HepG2 (cell line): ENCODE data around the gene ARPC1B. TPM values are rescaled to one million over a fixed set of nuclear protein-coding genes. Genes with fewer than 3 reads are reported as not detected.
A peak's percentile ranks its signal among the peaks of the same experiment; 100 is the strongest.

Experiments used
- FUBP1 ChIP-seq: sonication (generic); formaldehyde crosslinking; IDR thresholded peaks from 2 replicates; pipeline ENCODE4 v1.5.1; 2020; ENCODE audit warnings: missing genetic modification reagents, mild to moderate bottlenecking, borderline replicate concordance
- GZF1 ChIP-seq: sonication (generic); formaldehyde crosslinking; IDR thresholded peaks from 2 replicates; pipeline ENCODE4 v1.5.1; 2020; ENCODE audit warnings: mild to moderate bottlenecking, missing genetic modification reagents
- KDM2A ChIP-seq: sonication (generic); formaldehyde crosslinking; IDR thresholded peaks from 2 replicates; pipeline ENCODE4 v1.4.0; 2020; ENCODE audit warnings: low read depth, missing genetic modification reagents, borderline replicate concordance
- MBNL3 ChIP-seq: fragments of 250-450 bp; sonication (Bioruptor Pico); conservative IDR thresholded peaks from 2 replicates; pipeline ENCODE4 v1.8.0; 2022; ENCODE audit warnings: mild to moderate bottlenecking, inconsistent platforms
- MXI1 ChIP-seq: IDR thresholded peaks from 3 replicates; pipeline ENCODE4 v1.6.1; 2012; ENCODE audit warnings: low read depth, low read length, inconsistent platforms, borderline replicate concordance
- PCBP1 ChIP-seq: fragments of 200-400 bp; formaldehyde crosslinking; IDR thresholded peaks from 2 replicates; pipeline ENCODE4 v1.6.1; 2017; ENCODE audit warnings: mild to moderate bottlenecking, low read depth, low read length, borderline replicate concordance
- RARA ChIP-seq: IDR thresholded peaks from 2 replicates; pipeline ENCODE4 v1.6.1; 2016; ENCODE audit warnings: missing genetic modification reagents, missing compliant biosample characterization
- RFX5 ChIP-seq: IDR thresholded peaks from 2 replicates; pipeline ENCODE4 v1.6.1; 2011; ENCODE audit warnings: low read depth, low read length, improper control_type of control experiment
- SUZ12 ChIP-seq: fragments of 150-350 bp; IDR thresholded peaks from 2 replicates; pipeline ENCODE4 v1.6.1; 2014; ENCODE audit warnings: low read depth, low read length
- TCF7L2 ChIP-seq: IDR thresholded peaks from 2 replicates; pipeline ENCODE4 v1.6.1; 2011; ENCODE audit warnings: mild to moderate bottlenecking, low read depth, low read length, moderate library complexity
- TSC22D2 ChIP-seq: sonication (generic); formaldehyde crosslinking; IDR thresholded peaks from 2 replicates; pipeline ENCODE4 v1.5.1; 2020; ENCODE audit warnings: missing genetic modification reagents, mild to moderate bottlenecking, borderline replicate concordance
- ZFP1 ChIP-seq: IDR thresholded peaks from 2 replicates; pipeline ENCODE4 v1.6.1; 2016
- ZNF230 ChIP-seq: sonication (generic); formaldehyde crosslinking; IDR thresholded peaks from 2 replicates; pipeline ENCODE4 v1.4.0; 2020; ENCODE audit warnings: mild to moderate bottlenecking, missing genetic modification reagents
- ZNF569 ChIP-seq: sonication (generic); formaldehyde crosslinking; IDR thresholded peaks from 2 replicates; pipeline ENCODE4 v1.5.0; 2020; ENCODE audit warnings: mild to moderate bottlenecking, missing genetic modification reagents, moderate library complexity, borderline replicate concordance
- ZNF619 ChIP-seq: sonication (generic); formaldehyde crosslinking; IDR thresholded peaks from 2 replicates; pipeline ENCODE4 v1.4.0; 2020; ENCODE audit warnings: mild to moderate bottlenecking, missing genetic modification reagents
- ZNF746 ChIP-seq: sonication (generic); formaldehyde crosslinking; IDR thresholded peaks from 2 replicates; pipeline ENCODE4 v1.8.0; 2022; ENCODE audit warnings: mild to moderate bottlenecking, missing genetic modification reagents
- ZSCAN12 ChIP-seq: sonication (generic); formaldehyde crosslinking; IDR thresholded peaks from 2 replicates; pipeline ENCODE4 v1.9.0; 2021; ENCODE audit warnings: mild to moderate bottlenecking, missing genetic modification reagents
- polyA plus RNA-seq, 8 experiments: library from polyadenylated mRNA; depleted of rRNA in 3 of 8; stranded (reverse) in 7 of 8; unstranded in 1 of 8; fragments of >200 nt; fragmentation: Illumina TruSeq in 4 of 8; extraction: Trizol in 4 of 8; gene quantifications; 2 replicates each; pipeline versions ENCODE4 v1.2.1 to v1.2.3, GENCODE V29; 2011 to 2016; ENCODE audit warnings: low read depth in 4 of 8, missing spikeins in 1 of 8, mixed read lengths in 1 of 8; ENCODE audit not compliant: insufficient read depth in 1 of 8
- total RNA-seq, 5 experiments: library from RNA; depleted of rRNA; stranded (reverse); fragments of >200 nt; fragmentation: Illumina TruSeq; extraction: Trizol; gene quantifications; 2 replicates each; pipeline ENCODE4 v1.2.3, GENCODE V29; 2016; ENCODE audit warnings: low read depth in 1 of 5
- TF ChIP-seq, protein P1 (sequence below): sonication (generic); formaldehyde crosslinking; IDR thresholded peaks from 2 replicates; pipeline ENCODE4 v1.4.0; 2020; ENCODE audit warnings: missing genetic modification reagents, borderline replicate concordance
- TF ChIP-seq, protein P2 (sequence below): sonication (generic); formaldehyde crosslinking; IDR thresholded peaks from 2 replicates; pipeline ENCODE4 v1.8.0; 2023; ENCODE audit warnings: mild to moderate bottlenecking, missing genetic modification reagents

Gene ARPC1B
- total and polyA plus RNA-seq, 2 of the 13 experiments (the other 11 are each of a cell fraction or from before 2014, with no cell fraction given): 72.9 to 89.1 TPM

DNA sequence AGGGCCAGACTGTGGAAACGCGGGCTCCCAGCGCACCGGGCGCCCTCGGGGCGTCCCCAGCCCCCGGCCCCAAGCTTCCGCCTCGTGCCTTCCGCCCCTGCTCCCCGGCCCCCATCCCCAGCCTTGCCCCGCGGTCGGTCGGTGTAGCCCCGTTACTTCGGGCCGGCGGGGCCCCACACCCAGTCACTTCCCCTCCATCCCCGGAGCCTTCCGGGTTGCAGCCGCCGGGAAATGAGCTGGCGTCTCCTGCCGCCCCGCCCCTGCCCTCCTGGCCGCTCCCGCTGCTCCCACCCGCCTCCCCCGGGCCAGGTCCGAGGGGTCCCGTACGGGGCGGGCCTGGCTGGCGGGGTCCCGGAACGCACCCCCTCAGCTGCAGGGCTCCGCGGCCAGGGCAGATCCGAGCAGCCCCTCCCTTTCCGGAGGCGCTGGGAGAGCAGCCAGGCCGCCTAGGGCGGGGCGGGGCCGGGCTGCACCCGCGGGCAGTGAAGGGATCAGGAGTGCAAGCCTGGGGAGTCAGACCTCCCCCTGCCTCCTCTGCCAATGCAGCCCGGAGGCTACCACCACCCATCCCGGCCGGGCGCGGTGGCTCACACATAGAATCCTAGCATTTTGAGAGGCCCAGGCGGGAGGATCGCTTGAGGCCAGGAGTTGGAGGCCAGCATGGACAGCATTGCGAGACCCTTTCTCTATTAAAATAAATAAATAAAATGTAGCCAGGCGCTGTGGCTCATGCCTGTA is 709 bp downstream of the ARPC1B start (continued):
- TF ChIP-seq, protein P1, sequence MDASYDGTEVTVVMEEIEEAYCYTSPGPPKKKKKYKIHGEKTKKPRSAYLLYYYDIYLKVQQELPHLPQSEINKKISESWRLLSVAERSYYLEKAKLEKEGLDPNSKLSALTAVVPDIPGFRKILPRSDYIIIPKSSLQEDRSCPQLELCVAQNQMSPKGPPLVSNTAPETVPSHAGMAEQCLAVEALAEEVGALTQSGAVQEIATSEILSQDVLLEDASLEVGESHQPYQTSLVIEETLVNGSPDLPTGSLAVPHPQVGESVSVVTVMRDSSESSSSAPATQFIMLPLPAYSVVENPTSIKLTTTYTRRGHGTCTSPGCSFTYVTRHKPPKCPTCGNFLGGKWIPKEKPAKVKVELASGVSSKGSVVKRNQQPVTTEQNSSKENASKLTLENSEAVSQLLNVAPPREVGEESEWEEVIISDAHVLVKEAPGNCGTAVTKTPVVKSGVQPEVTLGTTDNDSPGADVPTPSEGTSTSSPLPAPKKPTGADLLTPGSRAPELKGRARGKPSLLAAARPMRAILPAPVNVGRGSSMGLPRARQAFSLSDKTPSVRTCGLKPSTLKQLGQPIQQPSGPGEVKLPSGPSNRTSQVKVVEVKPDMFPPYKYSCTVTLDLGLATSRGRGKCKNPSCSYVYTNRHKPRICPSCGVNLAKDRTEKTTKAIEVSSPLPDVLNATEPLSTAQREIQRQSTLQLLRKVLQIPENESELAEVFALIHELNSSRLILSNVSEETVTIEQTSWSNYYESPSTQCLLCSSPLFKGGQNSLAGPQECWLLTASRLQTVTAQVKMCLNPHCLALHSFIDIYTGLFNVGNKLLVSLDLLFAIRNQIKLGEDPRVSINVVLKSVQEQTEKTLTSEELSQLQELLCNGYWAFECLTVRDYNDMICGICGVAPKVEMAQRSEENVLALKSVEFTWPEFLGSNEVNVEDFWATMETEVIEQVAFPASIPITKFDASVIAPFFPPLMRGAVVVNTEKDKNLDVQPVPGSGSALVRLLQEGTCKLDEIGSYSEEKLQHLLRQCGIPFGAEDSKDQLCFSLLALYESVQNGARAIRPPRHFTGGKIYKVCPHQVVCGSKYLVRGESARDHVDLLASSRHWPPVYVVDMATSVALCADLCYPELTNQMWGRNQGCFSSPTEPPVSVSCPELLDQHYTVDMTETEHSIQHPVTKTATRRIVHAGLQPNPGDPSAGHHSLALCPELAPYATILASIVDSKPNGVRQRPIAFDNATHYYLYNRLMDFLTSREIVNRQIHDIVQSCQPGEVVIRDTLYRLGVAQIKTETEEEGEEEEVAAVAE (CRISPR knock-in tag): no peak
- TF ChIP-seq ZNF746 (CRISPR knock-in tag): no peak
- TF ChIP-seq FUBP1: no peak
- TF ChIP-seq ZNF569 (CRISPR knock-in tag): no peak
- TF ChIP-seq RARA (CRISPR knock-in tag): peak; percentile 35; the same call in 1 of the 2 replicates
- no peak for TF ChIP-seq ZNF619 (CRISPR knock-in tag)
- no peak for TF ChIP-seq ZFP1 (CRISPR knock-in tag)
- no peak for TF ChIP-seq GZF1 (CRISPR knock-in tag)
- no peak for TF ChIP-seq MBNL3 (CRISPR knock-in tag)
- no peak for TF ChIP-seq SUZ12
- 0 out of 2 replicates have a peak, but pooled peaks have one; percentile 46 for TF ChIP-seq KDM2A (CRISPR knock-in tag)
- no peak for TF ChIP-seq ZNF230
- 0 out of 2 replicates have a peak, but pooled peaks have one; percentile 13 for TF ChIP-seq RFX5
- TF ChIP-seq ZSCAN12 (CRISPR knock-in tag): no peak
- no peak for TF ChIP-seq TCF7L2
- no peak for TF ChIP-seq TSC22D2 (CRISPR knock-in tag)
- no peak for TF ChIP-seq PCBP1
- peak; percentile 47; the same call in 1 of the 3 replicates for TF ChIP-seq MXI1
- TF ChIP-seq, protein P2, sequence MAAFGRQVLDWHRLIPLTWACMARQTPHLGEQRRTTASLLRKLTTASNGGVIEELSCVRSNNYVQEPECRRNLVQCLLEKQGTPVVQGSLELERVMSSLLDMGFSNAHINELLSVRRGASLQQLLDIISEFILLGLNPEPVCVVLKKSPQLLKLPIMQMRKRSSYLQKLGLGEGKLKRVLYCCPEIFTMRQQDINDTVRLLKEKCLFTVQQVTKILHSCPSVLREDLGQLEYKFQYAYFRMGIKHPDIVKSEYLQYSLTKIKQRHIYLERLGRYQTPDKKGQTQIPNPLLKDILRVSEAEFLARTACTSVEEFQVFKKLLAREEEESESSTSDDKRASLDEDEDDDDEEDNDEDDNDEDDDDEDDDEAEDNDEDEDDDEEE (CRISPR knock-in tag): peak; percentile 28; the same call in 1 of the 2 replicates
